Stimulated activated CD8-positive, alpha-beta memory T cell treated with anti-CD3 and anti-CD28 coated beads, Interleukin-7, amount 100 ng/mL, for 1 hour (primary cell): Measurements from ENCODE around the gene UCN.
"Not testable (repeated sequence)": the region's sequence is repeated elsewhere in the genome, so short reads cannot be mapped to it uniquely, and the experiment has no call there.

Source experiments
- DNase-seq, 2 donors: peaks; one replicate each; pipeline ENCODE4 v3.0.0-alpha.2; 2020; ENCODE audit warnings: low read depth in 2 of 2

UCN gene, protein sequence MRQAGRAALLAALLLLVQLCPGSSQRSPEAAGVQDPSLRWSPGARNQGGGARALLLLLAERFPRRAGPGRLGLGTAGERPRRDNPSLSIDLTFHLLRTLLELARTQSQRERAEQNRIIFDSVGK

DNA sequence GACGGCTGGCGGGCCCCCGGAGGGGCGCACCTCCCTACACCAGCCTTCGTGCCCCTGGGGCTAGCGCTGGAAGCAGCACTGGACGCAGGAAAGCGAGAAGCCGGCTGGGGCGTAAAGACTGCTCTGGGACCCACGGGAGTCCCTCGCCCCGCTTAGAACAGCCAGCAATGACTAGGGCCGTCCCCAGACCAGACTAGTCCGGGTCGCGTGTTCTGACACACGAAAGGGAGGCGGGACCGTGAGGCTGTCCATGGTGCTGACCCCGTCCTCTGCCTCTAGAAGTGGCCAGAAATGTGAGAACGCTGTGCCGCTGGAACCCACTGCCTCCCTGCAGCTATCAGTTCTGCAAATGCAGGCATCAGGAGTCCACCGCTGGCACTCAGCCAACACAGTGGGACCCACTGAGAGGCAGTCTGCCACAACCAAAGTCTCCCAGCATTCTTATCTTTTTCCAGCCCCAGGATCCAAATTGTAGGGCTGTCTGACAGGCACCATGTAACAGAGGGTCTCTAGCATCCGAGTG lies at the start of gene UCN:
TSS of gene UCN (minus strand) at position 87 of the 523 bp plus-strand sequence. CDS start 550 bp downstream, outside the sequence.
- DNase-seq: no peak

DNA sequence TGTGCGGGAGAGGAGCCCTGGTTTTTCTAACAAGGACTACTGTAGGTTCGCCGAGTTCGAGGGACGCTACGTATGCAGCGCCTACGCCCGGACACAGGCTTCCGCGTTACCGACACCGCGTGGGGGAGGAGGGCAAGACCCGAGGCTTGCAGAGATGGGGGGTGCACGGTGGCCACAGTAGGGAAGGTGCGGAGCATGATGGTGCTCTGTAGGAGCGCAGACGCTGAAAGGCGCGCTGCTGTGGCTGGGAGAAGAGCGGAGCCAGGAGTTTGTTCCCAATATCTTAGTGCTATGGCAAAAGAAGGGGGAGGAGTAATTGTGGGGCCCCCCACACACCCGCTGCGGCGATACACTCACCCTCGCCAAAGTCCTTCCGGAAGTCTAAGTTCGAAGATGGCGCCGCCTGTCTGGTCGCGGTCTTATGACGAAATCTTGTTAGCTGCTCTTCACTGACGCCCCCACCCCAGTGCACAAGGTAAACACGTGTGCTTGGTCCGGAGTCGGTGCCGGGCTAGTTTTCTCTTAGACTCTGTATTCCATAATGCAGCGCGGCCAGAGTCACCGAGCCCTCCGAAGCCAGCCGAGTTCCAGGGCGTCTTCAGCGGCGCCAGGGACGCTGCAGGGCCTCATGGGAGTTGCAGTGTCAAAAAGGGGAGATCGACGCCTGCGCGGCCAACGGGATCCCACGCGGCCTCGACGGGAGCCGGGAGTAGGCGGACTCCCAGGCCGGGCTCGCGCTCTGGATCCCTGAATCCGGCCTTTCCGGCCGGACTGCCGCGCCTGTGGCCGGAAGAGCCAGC lies 48.3 kb upstream of the UCN start, which contains the start of gene GTF3C2:
TSS of gene GTF3C2 (minus strand) at position 383 of the 800 bp plus-strand sequence. CDS start 13,210 bp downstream, outside the sequence.
- peak; percentile 82 to 87 for DNase-seq

DNA sequence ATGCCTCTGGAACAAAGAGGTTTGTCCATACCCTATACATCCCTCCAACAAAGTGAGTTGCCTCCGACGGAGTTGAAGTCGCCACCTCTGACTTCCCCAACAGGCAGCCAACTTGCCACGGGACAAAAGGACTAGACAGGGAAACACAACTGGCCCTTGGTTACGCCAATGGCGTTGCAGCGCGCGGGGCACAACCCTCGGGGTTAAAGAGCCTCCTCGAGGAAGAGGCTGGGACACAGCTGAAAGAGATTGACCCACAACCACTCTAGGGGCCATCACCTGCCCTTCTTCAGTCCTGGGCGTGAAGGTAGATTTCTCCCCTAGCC lies 47.8 kb upstream of the UCN start:
- peak in 1 of 2 donors; percentile 11 for DNase-seq

DNA sequence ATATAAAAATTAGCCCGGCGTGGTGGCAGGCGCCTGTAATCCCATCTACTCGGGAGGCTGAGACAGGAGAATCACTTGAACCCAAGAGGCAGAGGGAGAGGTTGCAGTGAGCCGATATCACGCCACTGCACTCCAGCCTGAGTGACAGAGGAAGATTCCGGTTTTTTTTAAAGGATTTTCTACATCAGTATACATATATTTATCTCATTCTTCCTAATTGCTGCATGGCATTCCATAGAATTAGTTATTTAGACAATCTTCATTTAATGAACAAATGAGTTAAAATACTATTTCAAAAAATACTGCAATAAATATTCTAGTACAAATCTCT lies 46.3 kb upstream of the UCN start:
- DNase-seq: no peak

DNA sequence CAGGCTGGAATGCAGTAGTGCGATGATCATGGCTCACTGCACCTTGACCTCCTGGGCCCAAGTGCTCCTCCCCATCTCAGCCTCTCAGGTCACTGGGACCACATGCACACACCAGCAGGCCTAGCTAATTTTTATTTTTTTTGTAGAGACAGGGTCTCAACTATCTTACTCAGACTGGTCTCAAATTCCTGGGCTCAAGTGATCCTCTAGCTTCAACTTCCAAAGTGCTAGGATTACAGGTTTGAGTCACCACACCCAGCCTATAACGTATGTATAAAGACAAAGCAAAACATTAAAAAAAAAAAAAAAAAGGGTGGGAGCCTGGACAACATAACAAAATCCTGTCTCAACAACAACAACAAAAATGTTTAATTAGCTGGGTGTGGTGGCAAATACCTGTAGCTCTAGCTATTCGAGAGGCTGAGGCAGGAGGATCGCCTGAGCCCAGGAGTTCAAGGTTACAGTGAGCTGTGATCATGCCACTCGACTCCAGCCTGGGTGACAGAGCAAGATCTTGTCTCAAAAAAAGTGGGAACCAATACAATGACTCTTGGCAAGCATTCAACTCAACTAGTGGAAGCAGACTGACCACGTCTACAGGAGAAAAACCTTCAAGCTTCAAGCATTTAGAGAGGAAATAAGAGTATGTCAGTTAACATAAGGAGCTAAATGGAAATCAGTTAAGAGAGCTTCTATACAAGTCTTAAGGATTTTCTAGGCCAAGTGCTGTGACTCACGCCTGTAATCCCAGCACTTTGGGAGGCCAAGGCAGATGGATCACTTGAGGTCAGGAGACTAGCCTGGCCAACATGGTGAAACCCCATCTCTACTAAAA lies 45.7 kb upstream of the UCN start:
- no peak for DNase-seq

DNA sequence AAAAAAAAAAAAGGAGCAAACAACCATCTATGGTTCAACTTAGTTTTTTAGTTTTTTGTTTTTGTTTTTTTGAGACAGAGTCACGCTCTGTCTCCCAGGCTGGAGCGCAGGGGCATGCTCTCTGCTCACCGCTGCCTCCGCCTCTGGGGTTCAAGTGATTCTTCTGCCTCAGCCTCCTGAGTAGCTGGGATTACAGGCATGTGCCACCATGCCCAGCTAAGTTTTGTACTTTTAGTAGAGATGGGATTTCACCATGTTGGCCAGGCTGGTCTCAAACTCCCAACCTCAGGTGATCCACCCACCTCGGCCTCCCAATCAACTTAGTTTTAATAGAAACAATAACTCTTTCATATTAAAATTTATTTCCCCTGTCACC lies 45.1 kb upstream of the UCN start:
- DNase-seq: not testable (repeated sequence)

DNA sequence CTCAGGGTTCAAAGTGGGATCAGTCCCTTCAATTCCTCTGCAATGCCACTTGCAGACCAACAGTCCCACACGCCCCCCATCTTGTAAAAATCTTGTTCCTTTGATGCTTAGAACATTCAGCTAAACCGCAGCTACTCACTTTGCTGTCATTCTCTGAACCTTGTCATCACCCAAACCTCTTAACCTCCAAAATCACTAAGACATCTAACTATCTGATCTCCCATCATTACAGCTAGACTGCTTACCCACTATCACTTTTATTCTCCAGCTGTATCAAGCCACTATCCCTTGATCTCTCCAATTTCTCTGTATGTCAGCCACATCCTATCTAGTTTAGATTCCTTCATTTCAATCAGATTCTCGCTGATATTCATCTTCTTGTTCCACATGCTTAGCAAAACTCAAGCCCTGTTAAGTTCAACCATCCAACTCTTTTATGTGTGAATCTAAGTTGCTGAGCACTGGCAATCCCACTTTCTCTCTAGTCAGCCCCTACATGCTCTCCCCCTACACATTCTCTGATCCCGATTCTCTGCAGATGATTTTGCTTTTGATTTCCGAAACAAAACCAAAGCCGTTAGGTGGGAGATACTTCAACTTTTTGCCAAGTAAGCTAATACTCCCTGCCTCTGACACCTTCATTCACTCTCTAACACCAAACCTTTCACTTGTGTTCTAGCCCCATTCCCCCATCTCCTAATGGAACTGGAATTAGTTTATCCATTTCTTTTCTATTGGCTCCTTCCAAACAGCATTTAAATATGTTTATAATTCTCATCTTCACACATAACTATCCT lies 43.8 kb upstream of the UCN start:
- DNase-seq: no peak

DNA sequence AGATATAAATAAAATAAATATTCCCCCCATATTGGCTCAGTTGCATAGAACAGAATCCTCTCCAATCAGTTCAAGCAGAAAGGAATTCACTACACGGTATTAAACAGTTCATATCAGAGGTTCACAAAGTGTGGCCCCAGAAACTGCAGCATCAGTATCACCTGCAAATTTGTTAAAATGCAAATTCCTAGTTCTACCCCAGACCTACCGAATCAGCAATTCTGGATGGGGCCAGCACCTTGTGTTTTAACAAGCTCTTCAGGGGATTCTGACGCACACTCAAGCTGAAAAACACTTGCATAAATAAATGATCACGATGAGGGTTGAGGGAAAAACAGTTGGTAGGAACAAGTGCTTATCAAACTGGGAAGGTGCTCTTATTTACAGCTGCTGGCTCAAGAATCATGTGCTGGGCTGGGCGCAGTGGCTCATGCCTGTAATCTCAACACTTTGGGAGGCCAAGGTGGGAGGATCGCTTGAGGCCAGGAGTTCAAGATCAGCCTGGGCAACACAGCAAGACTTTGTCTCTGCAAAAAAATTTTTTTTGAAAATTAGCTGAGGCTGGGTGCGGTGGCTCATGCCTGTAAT lies 42.0 kb upstream of the UCN start:
- DNase-seq: no peak

DNA sequence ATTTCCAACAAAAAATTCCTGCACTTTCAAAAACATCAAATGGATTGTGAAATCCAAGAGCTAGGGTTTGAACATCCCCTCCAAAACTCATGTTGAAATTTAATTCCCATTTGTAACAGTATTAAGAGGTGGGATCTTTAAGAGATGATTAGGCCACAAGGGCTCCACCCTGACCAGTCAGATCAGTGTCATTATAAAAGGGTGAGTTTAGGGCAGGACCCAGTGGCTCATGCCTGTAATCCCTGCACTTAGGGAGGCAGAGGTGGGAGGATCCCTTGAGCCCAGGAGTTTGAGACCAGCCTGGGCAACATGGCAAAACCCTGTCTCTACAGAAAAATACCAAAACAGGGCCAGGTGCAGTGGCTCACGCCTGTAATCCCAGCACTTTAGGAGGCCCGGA lies 39.4 kb upstream of the UCN start:
- DNase-seq: no peak

DNA sequence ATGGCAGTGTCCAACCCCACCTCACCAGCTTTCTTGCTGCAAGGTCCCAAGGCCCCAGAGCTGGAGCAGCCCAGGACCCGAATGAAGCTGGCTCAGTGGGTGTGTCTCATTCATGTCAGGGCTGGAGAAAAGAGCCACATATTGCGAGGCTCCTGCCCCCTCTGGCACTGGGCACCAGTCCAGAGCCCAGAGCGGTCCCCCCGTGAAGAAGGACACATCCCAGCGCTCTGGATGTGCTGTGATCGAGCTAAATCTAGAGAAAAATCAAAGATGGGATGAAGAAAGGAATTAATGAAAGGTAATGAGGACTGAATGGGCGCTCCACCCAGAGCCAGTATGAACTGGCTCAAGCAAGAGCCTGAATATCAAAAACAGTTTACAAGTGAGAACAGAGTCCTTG lies 27.9 kb upstream of the UCN start:
- no peak for DNase-seq

DNA sequence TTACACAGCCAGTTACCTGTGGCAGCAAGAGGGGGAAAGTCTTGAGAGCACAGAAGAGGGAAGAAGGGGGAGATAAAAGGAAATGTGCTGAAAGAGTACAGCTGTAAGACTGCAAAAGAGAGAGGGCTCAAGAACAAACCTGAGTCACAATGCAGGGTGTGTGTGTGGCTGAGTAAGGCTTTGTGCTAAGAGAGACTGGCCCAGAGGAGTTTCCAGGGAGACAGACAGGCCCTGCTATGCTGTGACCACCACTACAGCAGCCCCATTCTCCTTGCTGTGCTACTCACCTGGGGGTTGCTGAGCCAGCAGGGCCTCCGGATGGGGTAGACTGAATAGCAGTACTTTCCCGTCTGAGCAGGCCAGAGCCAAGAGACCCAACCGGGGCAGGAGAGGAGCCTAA lies 27.1 kb upstream of the UCN start:
- no peak for DNase-seq

DNA sequence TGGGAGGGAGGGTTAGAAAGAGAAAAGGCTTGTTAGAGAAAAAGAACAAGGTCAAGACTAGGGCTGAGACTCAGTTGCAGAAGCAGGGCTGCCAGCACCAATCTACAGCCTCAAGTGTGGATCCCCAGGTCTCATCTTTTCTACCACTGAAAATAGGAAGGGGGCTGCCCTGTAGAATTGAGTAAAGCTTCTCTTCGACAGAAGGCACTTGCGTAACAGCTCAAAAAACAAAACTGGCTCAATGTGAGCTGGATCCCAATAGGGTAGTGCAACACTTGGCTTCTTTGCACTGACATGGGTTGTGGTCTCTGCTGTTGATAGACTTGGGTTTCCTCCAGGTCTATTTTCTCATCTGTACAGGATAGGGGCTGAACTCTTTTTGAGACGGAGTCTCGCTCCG lies 16.5 kb upstream of the UCN start:
- DNase-seq: no peak

DNA sequence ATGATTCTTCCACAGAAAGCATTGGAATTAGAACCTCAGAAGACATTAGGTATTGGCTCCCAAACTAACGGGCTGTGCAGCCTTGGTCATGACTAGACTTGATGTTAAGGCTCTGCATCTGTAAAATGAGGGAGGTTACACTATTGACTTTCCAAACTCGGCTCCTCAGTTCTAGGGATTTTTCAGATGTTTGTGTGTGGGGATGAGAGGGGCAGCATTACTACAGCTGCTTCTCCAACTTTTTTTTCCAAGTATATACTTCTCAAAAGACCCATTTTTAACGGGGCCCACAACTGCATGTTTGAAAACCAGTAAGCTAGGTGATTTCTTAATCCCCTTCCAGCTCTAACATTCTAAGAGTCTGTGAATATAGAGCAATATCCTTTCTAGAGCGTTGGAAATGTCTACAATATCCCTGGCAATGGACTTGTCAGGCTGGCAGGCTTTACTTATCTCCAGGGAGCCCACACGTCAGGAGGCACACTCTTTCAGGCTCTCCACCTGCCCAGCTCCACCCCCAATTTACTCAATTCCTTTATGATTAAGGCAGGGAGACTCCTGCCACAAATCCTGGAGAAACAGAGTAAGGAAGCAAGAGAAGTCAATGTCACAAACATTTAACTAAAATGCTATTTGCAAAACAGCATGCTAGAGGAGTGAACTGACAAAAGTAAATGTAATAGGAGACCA lies 15.5 kb upstream of the UCN start:
- DNase-seq: no peak

DNA sequence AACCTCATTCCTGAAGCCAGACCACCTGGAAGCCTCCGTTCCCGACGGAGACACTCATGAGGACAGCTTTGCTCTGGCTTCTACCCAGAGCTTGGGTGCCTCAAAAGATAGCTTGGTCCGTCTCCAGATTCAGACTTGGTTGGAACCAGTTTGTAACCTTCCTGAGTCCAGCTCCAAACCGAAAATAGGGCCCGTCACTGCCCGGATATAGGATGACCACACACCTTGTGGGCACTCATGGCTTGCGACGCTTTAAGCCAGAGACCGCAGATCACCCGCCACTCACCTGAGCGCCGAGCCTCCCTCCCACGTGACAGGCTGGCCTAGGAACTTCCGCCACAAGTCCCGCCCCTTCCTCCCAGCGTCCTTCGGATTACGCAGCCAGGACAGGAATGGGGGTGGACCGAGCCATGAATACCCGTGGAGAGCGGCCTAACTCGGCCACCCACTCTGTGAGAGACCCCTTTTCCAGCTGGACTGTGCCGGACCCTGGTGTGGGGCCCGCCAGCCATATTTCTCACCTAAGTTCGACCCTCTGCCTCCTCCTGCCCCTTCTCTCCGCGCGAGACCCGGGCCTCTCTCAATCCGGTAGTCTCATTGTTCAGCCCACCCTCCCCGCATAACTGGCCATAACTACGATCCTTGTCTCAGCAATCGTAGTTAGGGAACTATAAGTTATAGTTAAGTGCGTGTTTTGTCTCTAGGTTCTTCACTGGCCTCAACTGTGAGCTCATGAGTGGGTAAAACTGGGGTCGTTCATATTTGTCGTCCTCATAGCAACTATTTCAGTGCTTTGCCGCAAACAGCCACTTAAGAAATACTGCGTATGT lies 14.7 kb upstream of the UCN start, which contains the start of gene MPV17:
TSS of gene MPV17 (minus strand) at position 332 of the 830 bp plus-strand sequence. CDS start 580 bp downstream, outside the sequence.
- DNase-seq: peak; percentile 67 to 77

DNA sequence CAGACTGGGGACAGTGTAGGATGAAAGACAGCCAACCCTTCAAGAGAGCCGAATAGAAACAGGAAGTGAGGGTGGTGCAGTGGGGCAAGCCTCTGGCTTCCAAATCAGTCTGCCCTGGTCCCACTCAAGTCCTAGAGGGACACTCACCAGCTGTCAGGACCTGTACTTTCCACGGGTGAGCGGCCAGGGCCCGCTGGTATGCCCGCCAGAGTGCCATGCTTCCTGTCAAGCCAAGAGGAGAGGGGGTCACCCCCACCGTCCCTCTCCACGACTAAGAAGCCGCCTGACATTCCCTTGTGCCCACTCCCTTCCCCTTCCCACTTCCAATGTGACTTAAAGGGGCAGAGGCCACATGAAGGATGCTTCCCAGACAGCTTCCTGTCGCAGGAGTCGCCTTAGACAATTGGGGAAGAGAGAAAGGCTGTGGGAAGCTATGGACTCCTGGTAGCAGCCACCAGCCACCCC lies 14.1 kb upstream of the UCN start:
- no peak for DNase-seq

DNA sequence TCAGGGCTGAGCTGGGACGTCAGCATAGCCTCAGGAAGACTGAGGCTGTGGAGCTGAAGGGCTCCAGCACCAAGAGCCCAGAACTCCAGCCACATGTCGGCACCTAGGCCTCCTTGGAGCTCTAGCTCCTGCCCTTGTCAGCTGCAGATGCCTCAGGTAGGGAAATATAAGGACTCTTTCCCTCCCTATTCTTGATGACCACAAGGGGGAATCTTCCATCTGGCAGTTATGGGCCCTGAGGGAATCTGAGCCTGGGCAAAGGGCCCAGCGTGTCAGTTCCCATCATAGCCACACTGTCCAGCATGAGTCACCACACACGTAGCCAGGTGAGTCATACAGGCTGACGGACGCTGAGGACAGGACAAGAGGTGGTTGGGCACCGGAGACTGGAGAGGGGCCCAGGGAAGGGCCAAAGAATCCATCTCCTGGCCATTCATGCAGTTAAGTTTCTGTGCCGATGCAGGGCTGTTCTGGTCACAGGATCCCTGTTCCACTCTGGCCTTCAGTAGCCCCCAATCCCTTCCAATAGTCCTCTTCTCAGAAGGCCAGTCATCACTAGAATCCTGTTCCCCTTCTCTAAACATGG lies 12.8 kb upstream of the UCN start:
- no peak for DNase-seq

DNA sequence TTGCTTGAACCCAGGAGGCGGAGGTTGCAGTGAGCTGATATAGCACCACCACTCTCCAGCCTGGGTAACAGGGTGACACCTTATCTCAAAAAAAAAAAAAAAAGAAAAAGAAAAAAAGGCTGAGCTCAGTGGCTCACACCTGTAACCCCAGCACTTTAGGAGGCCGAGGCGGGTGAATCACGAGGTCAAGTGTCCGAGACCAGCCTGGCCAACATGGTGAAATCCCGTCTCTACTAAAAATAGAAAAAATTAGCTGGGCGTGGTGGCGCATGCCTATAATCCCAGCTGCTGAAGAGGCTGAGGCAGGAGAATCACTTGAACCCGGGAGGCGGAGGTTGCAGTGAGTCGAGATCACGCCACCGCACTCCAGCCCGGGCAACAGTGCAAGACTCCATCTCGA lies 11.6 kb upstream of the UCN start:
- DNase-seq: not testable (repeated sequence)

DNA sequence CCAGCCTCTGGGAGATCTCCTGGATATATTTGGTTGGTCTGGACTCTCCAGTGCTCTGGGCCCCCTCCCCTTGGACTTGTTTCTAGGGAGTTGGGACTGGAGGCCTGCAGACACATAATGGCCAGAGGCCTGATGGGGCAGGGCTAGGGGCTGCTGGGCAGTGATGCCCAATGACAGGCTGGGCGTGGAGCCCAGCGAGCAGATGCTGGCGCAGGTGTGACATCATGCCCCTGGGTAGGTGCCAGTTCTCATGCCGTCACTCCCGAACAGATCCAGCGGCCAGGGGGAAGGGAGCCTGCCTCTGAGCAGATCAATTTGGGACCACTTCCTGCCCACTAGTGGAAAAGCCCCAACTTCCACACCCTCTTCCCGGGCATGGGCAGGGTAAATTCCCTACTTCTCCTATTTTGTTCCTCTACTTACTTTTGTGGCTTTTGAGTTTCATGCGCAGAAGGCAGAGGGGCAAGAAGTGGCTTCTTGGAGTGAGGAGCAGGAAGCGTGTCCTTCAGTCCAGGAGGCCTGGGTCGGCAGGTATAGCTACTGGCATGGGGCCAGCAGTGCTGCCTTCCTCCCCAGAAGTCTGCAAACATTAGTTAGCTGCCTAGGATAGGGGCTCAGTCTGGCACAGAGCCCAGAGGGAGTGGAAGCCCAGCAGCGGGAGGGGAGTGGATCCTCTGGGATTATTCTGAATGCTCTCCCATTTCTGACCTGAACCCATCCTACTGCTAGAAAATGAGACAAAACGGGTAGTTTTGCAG lies 8.6 kb upstream of the UCN start:
- no peak for DNase-seq

DNA sequence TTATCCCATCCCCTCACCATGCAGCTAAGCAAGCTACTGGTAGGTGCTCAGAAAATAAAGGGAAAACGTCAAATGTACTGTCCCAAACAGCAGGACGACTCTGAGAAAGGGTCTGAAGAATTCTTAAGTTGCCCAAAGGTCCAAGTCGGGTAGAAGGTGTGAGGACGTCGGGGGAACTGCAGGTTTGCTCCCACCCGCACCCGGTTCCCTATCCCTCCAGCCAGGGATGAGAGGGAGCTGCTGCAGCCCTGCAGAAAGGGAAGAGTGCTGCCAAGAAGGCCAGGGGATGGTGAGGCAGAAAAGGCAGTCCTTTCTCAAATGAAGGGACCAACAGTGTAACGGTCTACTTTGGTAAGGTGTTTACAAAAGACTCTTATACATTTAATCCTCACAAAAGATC lies 6.9 kb upstream of the UCN start:
- no peak for DNase-seq
